NB4 (cell line): ENCODE results near the gene MRPL14.

Source experiments
- DNase-seq: peaks from one replicate; pipeline ENCODE4 v3.0.0; 2010; ENCODE audit warnings: low read depth
- H3K4me3 ChIP-seq: one replicate; pipeline ENCODE4 v1.5.1; 2011; ENCODE audit warnings: mild to moderate bottlenecking, low read depth, low read length, moderate library complexity
- MAX ChIP-seq: IDR thresholded peaks from 2 replicates; pipeline ENCODE4 v1.6.1; 2011; ENCODE audit warnings: low read depth, low read length
- MYC ChIP-seq: IDR thresholded peaks from 2 replicates; pipeline ENCODE4 v1.6.1; 2011; ENCODE audit warnings: low read depth, low read length
- POLR2A ChIP-seq: IDR thresholded peaks from 2 replicates; pipeline ENCODE4 v1.6.1; 2011; ENCODE audit warnings: mild to moderate bottlenecking; ENCODE audit not compliant: insufficient read length; ENCODE audit errors: extremely low read depth
- TF ChIP-seq, protein P1 (sequence below): IDR thresholded peaks from one replicate; pipeline ENCODE4 v1.5.1; 2012; ENCODE audit warnings: low read depth, low read length

The MRPL14 gene

DNA sequence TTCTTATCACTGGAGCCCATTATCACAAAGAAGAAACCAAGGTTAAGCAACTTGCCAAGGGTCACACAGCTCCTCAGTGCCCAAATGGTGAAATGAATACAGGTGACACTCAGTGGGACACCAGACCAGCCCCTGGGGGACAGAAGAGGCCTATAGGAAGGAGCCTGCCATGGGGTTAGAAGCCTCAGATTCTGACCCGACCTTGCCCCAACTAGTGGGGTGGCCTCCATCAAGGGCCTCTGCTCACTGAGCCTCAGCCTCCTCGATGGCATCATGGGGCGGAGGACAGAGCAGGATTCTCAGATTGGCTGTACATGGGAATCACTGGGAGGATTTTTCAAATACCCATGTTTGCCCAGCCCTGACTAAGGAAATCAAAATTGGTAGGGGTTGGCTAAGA, 47.6 kb downstream of the MRPL14 start:
- TF ChIP-seq POLR2A (no peak), MYC (no peak), MAX (no peak)
- TF ChIP-seq, protein P1, sequence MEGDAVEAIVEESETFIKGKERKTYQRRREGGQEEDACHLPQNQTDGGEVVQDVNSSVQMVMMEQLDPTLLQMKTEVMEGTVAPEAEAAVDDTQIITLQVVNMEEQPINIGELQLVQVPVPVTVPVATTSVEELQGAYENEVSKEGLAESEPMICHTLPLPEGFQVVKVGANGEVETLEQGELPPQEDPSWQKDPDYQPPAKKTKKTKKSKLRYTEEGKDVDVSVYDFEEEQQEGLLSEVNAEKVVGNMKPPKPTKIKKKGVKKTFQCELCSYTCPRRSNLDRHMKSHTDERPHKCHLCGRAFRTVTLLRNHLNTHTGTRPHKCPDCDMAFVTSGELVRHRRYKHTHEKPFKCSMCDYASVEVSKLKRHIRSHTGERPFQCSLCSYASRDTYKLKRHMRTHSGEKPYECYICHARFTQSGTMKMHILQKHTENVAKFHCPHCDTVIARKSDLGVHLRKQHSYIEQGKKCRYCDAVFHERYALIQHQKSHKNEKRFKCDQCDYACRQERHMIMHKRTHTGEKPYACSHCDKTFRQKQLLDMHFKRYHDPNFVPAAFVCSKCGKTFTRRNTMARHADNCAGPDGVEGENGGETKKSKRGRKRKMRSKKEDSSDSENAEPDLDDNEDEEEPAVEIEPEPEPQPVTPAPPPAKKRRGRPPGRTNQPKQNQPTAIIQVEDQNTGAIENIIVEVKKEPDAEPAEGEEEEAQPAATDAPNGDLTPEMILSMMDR, result no peak
- H3K4me3 ChIP-seq, result no peak overlapping the region
- DNase-seq, result no peak

GRCh38 chr6:44078827-44079671, 48.2 kb downstream of the MRPL14 start:
- DNase-seq, result peak; percentile 83
- TF ChIP-seq MYC (0 out of 2 replicates have a peak, but pooled peaks have one; percentile 11), POLR2A (no peak), MAX (no peak)
- TF ChIP-seq, protein P1, result peak; percentile 93
- H3K4me3 ChIP-seq, result no peak overlapping the region

DNA sequence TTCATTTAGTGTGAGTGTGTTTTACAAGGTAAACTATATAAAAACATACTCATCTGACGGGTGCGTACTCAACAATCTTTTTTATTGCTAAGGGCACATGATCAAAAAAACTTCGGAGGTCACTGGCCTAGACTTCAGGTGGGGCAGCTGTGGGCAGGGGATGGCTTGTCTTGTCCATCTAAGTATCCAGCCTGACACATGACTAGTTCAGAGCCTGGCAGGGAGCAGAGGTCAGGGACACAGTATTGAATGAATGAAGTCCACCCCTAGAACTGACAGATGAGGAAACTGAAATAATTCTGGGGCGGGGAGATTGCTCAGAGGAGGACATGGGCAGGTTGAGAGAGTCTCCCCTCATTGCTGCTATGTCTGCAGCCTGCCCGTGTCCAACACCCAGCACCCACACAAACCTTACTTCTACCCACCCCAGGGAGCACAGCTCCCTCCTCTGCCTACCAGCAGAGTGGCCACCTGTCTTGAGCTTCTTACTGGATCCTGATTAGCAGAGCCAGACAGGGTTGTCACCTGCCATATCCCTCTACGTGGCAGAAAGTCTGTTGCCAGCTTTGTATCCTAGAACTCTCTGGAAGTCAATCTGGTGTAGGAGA, 48.9 kb downstream of the MRPL14 start:
- DNase-seq, result no peak
- TF ChIP-seq MYC (no peak), POLR2A (no peak), MAX (no peak)
- TF ChIP-seq, protein P1, result no peak
- no peak overlapping the region for H3K4me3 ChIP-seq

- no peak for TF ChIP-seq MYC
- no peak for TF ChIP-seq MAX
- TF ChIP-seq POLR2A, result no peak
- TF ChIP-seq, protein P1, result no peak
- no peak for DNase-seq
- H3K4me3 ChIP-seq, result no peak overlapping the region
These were observed 49.9 kb downstream of the MRPL14 start for GRCh38 chr6:44077214-44077946.

DNA sequence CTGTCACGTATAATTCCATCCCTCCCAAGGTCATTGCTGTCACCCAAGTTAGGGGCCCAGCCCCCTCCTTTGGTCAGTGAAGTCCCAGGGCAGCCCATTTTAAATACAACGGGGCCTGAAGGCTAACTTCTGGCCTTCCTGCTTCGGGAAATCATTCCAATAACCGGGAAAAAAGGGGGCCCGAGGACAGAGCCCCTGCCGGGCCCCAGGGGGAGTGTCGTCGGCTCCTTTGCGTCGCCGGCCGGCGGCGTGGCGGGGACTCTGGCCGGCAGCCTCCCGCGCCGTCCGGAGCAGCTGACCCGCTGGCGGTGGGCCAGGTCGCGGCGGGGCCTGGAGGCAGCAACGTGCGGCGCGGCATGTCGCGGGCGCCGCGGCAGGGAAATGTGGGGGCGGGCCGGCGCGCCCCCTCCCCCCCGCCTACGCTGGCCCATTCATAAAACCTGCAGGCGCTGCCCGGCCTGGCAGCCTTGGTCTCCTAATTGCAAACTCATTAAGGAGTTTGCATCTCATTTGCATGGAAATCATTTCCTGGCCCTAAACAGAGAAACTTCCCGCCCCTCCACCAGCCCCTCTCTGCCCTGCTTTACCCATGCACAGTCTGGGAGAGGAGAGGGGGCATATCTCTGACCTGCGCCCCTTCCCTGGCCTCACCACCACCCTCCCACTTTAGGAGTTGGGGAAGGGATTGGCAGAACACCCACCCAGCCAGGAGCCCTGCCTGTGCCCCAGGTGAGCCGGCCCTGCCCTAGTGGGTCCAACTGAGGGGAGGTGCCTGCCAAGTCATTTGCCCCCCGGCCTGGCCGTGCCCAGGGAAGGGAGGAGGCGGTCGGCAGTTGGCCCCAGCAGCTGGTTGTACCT, 50.7 kb downstream of the MRPL14 start:
- DNase-seq, result no peak
- TF ChIP-seq MAX (no peak), MYC (no peak), POLR2A (no peak)
- TF ChIP-seq, protein P1, result no peak
- no peak overlapping the region for H3K4me3 ChIP-seq
